HG02798 (cell line): ENCODE measurements around the gene GLG1.
"Not testable (repeated sequence)": the region's sequence is repeated elsewhere in the genome, so short reads cannot be mapped to it uniquely, and the experiment has no call there.

Experiments used
- ATAC-seq: cut with Tn5 transposase; IDR thresholded peaks from one replicate; pipeline ENCODE4 v1.9.1; 2021; ENCODE audit warnings: mild to moderate bottlenecking; ENCODE audit not compliant: unreplicated experiment, poor library complexity

GLG1 gene

GRCh38 chr16:74542911-74543578 lies 63.9 kb downstream of the GLG1 start:
- not testable (repeated sequence) for ATAC-seq

DNA sequence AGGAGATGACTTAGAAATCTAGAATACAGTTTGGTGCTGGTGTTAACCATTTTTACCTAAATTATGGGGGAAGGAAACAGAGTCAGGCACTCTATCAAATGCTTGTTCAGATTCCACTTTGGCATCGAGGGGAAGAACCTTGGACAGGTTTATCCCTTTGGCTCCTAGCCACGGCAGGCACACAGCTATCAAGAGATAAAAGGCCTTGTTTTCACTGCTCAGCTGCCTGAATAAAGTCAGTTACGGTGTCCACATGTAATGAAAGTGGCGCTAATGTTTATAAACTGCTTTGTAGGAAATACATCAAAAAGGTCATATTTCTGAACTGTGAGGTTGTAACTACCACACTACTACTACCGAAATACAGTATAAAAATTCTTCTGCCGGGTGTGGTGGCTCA lies 66.3 kb downstream of the GLG1 start:
- ATAC-seq = not testable (repeated sequence)

GRCh38 chr16:74538801-74539200 lies 68.1 kb downstream of the GLG1 start:
- not testable (repeated sequence) for ATAC-seq

- ATAC-seq = not testable (repeated sequence)
Observed at GRCh38 chr16:74537746-74538145, 69.2 kb downstream of the GLG1 start.

DNA sequence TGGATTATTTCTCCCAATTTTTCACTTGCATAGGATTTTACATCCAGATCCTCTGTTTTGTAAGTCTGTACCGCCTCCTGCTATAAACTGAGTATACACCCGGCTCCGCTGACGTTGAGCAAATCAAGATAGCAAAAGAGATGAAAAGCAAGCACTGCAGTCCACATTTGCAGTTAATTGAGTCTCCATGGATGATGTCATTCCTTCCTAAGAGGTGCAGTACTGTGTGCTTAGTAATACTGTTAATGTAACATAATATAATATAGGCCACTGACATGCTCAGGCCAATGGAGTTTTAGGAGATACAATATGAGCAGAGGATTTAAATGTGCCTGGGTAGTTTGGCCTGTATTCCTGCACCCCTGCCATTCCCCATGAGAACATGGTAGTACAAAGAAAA lies 72.3 kb downstream of the GLG1 start:
- ATAC-seq = not testable (repeated sequence)

GRCh38 chr16:74524926-74525325 lies 82.0 kb downstream of the GLG1 start:
- ATAC-seq = no peak

- ATAC-seq = no peak
Observed at GRCh38 chr16:74524117-74524516, 82.8 kb downstream of the GLG1 start.

- not testable (repeated sequence) for ATAC-seq
Observed at GRCh38 chr16:74523706-74524105, 83.2 kb downstream of the GLG1 start.

- ATAC-seq = no peak
Observed at GRCh38 chr16:74522160-74522559, 84.8 kb downstream of the GLG1 start.

DNA sequence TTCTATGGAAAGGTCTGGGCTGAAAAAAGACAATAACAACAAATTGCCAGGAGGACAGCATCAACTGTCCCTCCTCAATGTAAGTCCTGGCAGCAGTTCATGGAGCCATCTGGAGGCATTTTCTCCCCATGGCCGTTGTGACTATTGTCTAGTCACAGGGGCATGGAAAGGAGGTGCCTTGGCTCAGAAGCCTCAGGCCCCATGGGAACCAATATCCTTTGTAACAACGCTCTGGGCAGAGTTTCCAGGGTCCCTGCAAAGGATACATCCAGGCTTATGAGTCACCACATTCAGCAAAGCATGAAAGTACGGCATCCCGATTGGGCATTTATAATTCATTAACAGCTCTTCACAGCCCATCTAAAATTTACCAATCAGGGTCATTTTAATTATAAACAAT lies 85.2 kb downstream of the GLG1 start:
- ATAC-seq = no peak

GRCh38 chr16:74518934-74519333 lies 88.0 kb downstream of the GLG1 start:
- not testable (repeated sequence) for ATAC-seq

GRCh38 chr16:74511961-74512360 lies 95.0 kb downstream of the GLG1 start:
- ATAC-seq = no peak

GRCh38 chr16:74505011-74505410 lies 101.9 kb downstream of the GLG1 start:
- ATAC-seq = no peak

DNA sequence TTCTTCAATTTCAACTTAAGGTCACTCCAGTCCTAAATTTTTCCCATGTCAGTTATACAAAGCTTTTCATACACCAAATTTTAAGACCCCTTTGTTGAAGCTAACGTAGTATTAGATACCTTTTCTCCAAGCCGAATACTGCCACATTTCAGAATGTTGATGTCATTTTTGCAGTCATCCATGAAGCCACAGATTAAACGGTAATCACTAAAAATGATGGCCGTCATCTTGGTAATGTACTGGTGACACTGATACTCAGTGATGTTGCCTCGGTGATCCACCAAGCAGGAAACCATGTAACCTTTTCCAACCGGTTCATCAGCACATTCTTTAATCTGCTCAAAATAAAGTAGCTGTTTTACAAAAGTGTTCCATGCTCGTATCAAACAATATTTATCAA lies 103.5 kb downstream of the GLG1 start:
- ATAC-seq = no peak

DNA sequence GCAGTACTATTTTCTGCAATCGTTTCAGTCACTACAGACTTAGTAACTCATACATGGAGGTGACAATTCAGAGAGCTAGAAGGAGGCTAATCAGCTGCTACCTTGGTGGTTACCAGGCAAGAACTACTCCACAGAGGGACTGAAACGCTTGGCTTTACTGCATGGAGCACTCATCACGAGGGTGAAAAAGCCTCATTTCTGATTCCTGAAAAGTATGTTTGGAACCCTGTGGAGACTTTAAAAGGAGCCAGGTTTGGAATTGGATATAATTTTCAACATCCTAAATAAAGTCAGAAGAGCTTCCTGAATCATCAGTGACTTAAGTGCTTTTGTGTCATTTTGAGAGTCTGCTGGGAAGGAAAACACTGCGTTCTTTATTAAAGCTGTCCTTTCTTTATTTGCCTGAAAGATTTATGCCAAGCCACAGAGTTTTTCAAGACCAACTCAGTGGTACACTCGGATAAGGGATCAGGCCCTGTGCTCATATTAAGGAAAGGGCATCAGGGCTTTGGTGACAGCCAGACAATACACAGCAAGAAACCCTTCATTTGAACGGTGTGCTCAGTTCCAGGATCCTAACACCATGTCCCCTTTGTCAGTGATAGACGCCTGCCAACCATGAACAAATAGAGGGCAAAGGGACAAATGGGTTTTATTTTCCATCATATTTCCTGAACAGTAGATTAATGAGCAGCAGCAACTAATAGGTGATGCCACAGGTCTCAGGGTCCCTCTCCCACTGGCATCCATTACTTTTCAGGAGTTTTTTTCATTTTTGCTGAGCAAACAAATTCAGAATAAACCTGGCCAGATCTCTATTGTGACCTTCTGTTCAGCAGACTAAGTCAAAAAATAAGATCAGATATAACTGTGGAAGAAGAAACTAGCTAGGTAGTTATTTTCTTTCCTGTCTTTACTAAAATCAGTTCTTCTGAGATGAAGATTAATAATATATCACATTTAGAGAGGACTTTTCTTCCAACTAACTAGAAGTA lies 105.1 kb downstream of the GLG1 start:
- no peak for ATAC-seq

DNA sequence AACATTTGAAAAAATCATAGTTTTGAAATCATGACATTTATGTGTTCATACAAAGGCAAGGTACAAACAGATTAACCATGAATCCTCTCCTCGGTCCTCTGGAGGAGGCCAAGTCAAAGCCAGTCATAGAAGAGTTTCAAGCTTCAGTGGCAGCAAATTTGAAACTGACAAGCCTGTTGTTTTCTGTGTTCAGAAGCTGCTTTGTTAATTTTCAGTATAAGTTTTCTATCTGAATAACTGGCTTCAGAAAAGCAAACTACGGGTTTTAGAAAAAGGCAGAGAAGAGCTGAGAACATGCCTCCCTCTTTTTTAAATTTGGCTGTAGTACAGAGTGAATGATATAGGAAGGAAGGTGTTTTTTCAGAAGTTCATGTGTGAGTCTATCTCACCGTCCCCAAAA lies 106.0 kb downstream of the GLG1 start:
- ATAC-seq = no peak

DNA sequence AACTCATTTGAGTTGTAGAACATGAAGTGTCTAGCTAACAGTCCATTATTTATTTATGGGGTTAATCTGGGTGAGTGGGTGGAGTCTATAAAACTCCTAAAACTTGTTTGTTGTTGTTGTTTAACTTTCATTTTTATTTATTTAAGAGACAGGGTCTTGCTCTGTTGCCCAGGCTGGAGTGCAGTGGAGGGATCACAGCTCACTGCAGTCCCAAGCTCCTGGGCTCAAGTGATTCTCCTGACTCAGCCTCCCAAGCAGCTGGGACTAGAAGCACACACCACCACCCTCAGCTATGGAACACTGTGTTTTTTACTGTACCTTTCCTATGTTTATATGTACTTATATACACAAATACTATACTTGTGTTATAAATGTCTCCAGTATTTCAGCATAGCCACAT lies 107.8 kb downstream of the GLG1 start:
- no peak for ATAC-seq

DNA sequence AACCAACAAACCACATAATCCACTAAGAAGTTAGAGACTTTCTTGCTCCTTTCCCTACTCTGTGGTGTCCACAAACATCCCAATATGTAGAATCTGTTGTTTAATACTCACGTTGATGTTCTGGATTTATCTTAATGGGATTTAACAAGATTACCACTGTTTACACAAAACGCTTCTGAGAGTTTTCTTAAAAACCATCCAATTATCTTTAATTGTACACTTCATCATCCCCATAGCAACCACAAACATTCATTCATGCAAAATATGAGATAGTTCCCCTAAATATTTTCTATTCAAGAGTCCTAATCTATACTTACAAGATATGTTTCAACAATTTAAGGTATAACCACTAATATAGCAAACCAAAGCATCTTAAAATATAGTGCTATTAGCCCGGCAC lies 109.2 kb downstream of the GLG1 start:
- no peak for ATAC-seq

DNA sequence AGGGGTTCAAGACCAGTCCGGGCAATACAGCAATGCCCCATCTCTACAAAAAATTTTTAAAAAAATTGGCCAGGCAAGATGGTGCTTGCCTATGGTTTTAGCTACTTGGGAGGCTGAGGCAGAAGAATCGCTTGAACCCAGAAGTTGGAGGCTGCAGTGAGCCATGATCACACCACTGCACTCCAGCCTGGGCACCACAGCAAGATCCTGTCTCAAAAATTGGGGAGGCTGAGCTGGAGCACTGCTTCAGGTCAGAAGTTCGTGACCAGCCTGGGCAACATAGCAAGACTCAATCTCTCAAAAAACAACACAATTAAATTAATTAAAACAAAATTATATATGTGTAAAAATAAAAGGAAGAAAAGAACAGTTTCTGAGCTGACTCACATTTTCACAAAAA lies 110.9 kb downstream of the GLG1 start:
- no peak for ATAC-seq

DNA sequence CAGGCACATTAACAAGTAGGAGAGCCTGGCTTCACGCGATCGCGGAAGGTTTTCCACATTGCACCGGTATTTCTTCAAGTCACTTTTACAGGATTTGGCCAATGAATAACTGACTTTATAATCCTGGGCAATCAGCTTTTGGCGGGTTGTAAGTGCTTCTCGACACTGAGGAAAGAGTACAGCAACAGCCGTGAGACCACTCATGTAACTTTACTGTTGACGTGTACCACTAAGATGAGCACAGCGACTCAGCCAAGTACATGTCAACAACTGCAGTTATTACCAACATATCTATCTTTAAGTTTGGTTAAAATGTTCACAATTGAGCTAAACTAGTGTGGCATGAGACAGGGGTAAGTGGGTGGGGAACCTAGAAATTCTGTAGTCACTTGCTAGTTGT lies 113.9 kb downstream of the GLG1 start:
- no peak for ATAC-seq
